HuH-7.5 (cell line): ENCODE data around the gene MAP2K2.

ENCODE experiments used
- DNase-seq: peaks from one replicate; pipeline ENCODE4 v3.0.0; 2011; ENCODE audit warnings: low spot score

Gene MAP2K2

GRCh38 chr19:4077800-4078684 lies 45.9 kb downstream of the MAP2K2 start:
- no peak for DNase-seq

- no peak for DNase-seq
These were observed 46.9 kb downstream of the MAP2K2 start for GRCh38 chr19:4077007-4077374.

- DNase-seq, result no peak
These were observed 48.5 kb downstream of the MAP2K2 start for GRCh38 chr19:4075373-4075772.

- DNase-seq, result no peak
These were observed 52.3 kb downstream of the MAP2K2 start for GRCh38 chr19:4071610-4072009.

- DNase-seq, result no peak
These were observed 54.5 kb downstream of the MAP2K2 start for GRCh38 chr19:4069331-4069959.

GRCh38 chr19:4068047-4068966 lies 55.6 kb downstream of the MAP2K2 start:
- DNase-seq, result no peak

GRCh38 chr19:4067396-4068046 lies 56.4 kb downstream of the MAP2K2 start:
- no peak for DNase-seq

GRCh38 chr19:4066682-4067395 lies 57.1 kb downstream of the MAP2K2 start, which contains the start of gene ZBTB7A:
ZBTB7A (minus strand) TSS chr19:4066899; CDS start chr19:4055232, 11,667 bp downstream.
- no peak for DNase-seq

- DNase-seq, result no peak
These were observed 57.7 kb downstream of the MAP2K2 start for GRCh38 chr19:4066176-4066606.

- DNase-seq, result peak; percentile 99
These were observed 58.3 kb downstream of the MAP2K2 start for GRCh38 chr19:4065430-4066175.

- DNase-seq, result no peak
These were observed 59.2 kb downstream of the MAP2K2 start for GRCh38 chr19:4064496-4065260.

GRCh38 chr19:4064149-4064495 lies 59.8 kb downstream of the MAP2K2 start:
- DNase-seq, result no peak

- no peak for DNase-seq
These were observed 60.4 kb downstream of the MAP2K2 start for GRCh38 chr19:4063369-4064148.

- DNase-seq, result no peak
These were observed 61.2 kb downstream of the MAP2K2 start for GRCh38 chr19:4062419-4063368.

GRCh38 chr19:4061683-4062418 lies 62.1 kb downstream of the MAP2K2 start:
- no peak for DNase-seq

GRCh38 chr19:4061178-4061682 lies 62.7 kb downstream of the MAP2K2 start:
- DNase-seq, result peak; percentile 92
